Fibroblast of villous mesenchyme (primary cell): ENCODE data around the gene ADGRL3. TPM values are rescaled to one million over a fixed set of nuclear protein-coding genes. Genes with fewer than 3 reads are reported as not detected.

Experiments used
- DNase-seq: peaks from one replicate; pipeline ENCODE4 v3.0.0-alpha.2; 2010; ENCODE audit warnings: low read depth
- H3K4me3 ChIP-seq: 2 replicates; pipeline ENCODE4 v1.5.1; 2011; ENCODE audit warnings: low read depth, mild to moderate bottlenecking, low read length
- total RNA-seq: library from RNA; depleted of rRNA; stranded (reverse); fragments of >200 nt; gene quantifications from 2 replicates; pipeline ENCODE4 v1.2.3, GENCODE V29; 2012
- TF ChIP-seq, protein P1 (sequence below): IDR thresholded peaks from 2 replicates; pipeline ENCODE4 v1.5.1; 2012; ENCODE audit warnings: low read depth, mild to moderate bottlenecking, low read length; ENCODE audit not compliant: insufficient read depth

Gene ADGRL3
- total RNA-seq, 1 donor, result 2.2 TPM

- TF ChIP-seq, protein P1, sequence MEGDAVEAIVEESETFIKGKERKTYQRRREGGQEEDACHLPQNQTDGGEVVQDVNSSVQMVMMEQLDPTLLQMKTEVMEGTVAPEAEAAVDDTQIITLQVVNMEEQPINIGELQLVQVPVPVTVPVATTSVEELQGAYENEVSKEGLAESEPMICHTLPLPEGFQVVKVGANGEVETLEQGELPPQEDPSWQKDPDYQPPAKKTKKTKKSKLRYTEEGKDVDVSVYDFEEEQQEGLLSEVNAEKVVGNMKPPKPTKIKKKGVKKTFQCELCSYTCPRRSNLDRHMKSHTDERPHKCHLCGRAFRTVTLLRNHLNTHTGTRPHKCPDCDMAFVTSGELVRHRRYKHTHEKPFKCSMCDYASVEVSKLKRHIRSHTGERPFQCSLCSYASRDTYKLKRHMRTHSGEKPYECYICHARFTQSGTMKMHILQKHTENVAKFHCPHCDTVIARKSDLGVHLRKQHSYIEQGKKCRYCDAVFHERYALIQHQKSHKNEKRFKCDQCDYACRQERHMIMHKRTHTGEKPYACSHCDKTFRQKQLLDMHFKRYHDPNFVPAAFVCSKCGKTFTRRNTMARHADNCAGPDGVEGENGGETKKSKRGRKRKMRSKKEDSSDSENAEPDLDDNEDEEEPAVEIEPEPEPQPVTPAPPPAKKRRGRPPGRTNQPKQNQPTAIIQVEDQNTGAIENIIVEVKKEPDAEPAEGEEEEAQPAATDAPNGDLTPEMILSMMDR, result no peak
- no peak overlapping the region for H3K4me3 ChIP-seq
- peak; percentile 9 for DNase-seq
Measured at GRCh38 chr4:61994036-61994435, 793.9 kb downstream of the ADGRL3 start.

DNA sequence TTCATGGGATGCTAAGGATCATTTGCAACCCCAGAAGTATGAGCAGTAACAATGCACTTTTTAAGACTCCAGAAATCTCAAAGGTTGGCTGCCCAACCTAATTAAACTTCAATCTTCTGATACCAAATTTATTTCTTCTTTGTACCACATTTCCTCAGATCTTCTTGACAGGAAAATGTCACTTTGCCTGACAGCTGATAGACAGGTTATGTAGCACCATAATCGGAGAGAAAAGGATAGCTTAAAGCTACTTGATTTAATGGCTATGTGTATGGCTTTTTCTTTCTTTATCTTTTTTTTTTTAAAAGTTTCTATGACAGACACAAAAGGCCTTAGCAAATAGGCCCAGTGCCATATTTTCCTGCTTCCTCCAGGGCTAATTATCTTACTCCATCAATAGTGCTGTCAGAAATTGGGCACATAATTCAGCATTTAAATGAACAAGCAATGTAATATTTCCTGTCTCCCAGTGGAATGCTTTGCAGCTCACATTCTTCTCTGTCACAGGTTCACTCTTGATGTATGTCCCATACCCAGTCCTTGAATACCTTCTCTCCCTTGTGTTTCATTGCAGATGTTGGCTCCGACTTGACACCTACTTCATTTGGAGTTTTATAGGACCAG, 795.7 kb downstream of the ADGRL3 start:
- no peak for DNase-seq
- TF ChIP-seq, protein P1, result no peak
- no peak overlapping the region for H3K4me3 ChIP-seq

GRCh38 chr4:61996943-61997342, 796.8 kb downstream of the ADGRL3 start:
- TF ChIP-seq, protein P1, result no peak
- H3K4me3 ChIP-seq, result no peak overlapping the region
- no peak for DNase-seq

- no peak for DNase-seq
- TF ChIP-seq, protein P1, result no peak
Measured at GRCh38 chr4:61997831-61998230, 797.7 kb downstream of the ADGRL3 start.

GRCh38 chr4:62003695-62004094, 803.6 kb downstream of the ADGRL3 start:
- no peak for DNase-seq
- H3K4me3 ChIP-seq, result no peak overlapping the region
- TF ChIP-seq, protein P1, result no peak

More at GRCh38 chr4:61997831-61998230, 797.7 kb downstream of the ADGRL3 start:
- H3K4me3 ChIP-seq, result no peak overlapping the region

DNA sequence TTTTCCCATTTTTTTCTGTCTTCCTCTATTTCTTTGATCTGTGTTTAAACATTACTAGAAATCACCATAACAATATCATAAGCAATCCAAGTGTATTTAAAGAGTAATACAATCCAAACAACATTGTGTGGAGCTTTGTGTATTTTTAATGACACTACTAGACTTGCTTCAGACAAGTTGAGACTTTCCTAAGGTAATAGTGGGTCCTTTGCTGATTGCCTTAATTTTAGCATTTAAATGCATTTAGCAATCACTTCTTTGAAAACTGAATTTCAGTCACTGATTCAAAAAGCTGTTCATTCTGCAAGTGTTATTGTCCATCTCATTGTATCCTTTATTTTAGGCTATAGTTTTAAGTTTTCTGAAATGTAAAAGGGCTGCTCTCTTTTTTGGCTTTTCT, 804.8 kb downstream of the ADGRL3 start:
- H3K4me3 ChIP-seq, result no peak overlapping the region
- TF ChIP-seq, protein P1, result no peak
- no peak for DNase-seq

- no peak overlapping the region for H3K4me3 ChIP-seq
- TF ChIP-seq, protein P1, result no peak
- DNase-seq, result no peak
Measured at GRCh38 chr4:62006108-62006507, 806.0 kb downstream of the ADGRL3 start.
